ENCODE measurements around the gene AP2S1. TPM values are rescaled to one million over a fixed set of nuclear protein-coding genes. Genes with fewer than 3 reads are reported as not detected.

The AP2S1 gene
- total RNA-seq, 2 donors from 2014 or later = 118 to 141 TPM

Small RNA genes lying within 50 kb of the gene (small RNA-seq; reads per million reads assigned to genes)
- 0 reads per million in 2 donors for gene AC008622.3
- gene HNRNPMP2 = 0 reads per million in 2 donors

Other genes starting within 250 kb of the AP2S1 start
- gene CALM3, start 249.5 kb downstream of the AP2S1 start, total RNA-seq = 100 to 1,000 TPM; 166 to 171 TPM
- 1 to 10 TPM in 1 of 2 donors, not detected in 1; 2.2 TPM for gene PTGIR, start 225.8 kb downstream of the AP2S1 start, total RNA-seq
- not detected for gene GNG8, start 214.6 kb downstream of the AP2S1 start, total RNA-seq
- gene DACT3, start 189.7 kb downstream of the AP2S1 start, total RNA-seq = 10 to 100 TPM in 1 of 2 donors, 1 to 10 TPM in 1; 8.6 to 28.1 TPM
- 10 to 100 TPM; 38.9 to 41.8 TPM for gene PRKD2, start 133.7 kb downstream of the AP2S1 start, total RNA-seq
- 10 to 100 TPM; 15.2 to 32.0 TPM for gene FKRP, start 104.8 kb downstream of the AP2S1 start, total RNA-seq
- 100 to 1,000 TPM in 1 of 2 donors, 10 to 100 TPM in 1; 80.7 to 221 TPM for gene STRN4, start 104.4 kb downstream of the AP2S1 start, total RNA-seq
- 100 to 1,000 TPM; 122 to 214 TPM for gene SLC1A5, start 62.3 kb downstream of the AP2S1 start, total RNA-seq
- 10 to 100 TPM; 56.3 to 75.0 TPM for gene ARHGAP35, start 10.2 kb upstream of the AP2S1 start, total RNA-seq
- gene NPAS1, start 169.0 kb upstream of the AP2S1 start, total RNA-seq = under 1 TPM; 0.27 to 0.51 TPM
- gene TMEM160, start 197.8 kb upstream of the AP2S1 start, total RNA-seq = 10 to 100 TPM; 23.4 to 55.5 TPM